Ectodermal cell (in vitro differentiated cells): ENCODE data around the gene TCP11L1.

Experiments
- H3K27ac ChIP-seq: 2 replicates; pipeline ENCODE4 v1.7.0; 2013; ENCODE audit warnings: mild to moderate bottlenecking, low read depth, low read length; ENCODE audit not compliant: insufficient read depth, poor library complexity, severe bottlenecking
- H3K27me3 ChIP-seq: 2 replicates; pipeline ENCODE4 v1.7.0; 2013; ENCODE audit warnings: mild to moderate bottlenecking, low read length; ENCODE audit not compliant: insufficient read depth, control insufficient read depth, poor library complexity, severe bottlenecking
- H3K36me3 ChIP-seq: one replicate; pipeline ENCODE4 v1.7.0; 2013; ENCODE audit warnings: low read length; ENCODE audit not compliant: control insufficient read depth, insufficient read depth
- H3K4me1 ChIP-seq: one replicate; pipeline ENCODE4 v1.7.0; 2013; ENCODE audit warnings: low read length; ENCODE audit not compliant: control insufficient read depth, insufficient read depth
- H3K4me3 ChIP-seq: 2 replicates; pipeline ENCODE4 v1.7.0; 2013; ENCODE audit warnings: low read depth, low read length, control low read depth; ENCODE audit not compliant: insufficient read depth
- H3K9me3 ChIP-seq: 2 replicates; pipeline ENCODE4 v1.7.0; 2013; ENCODE audit warnings: mild to moderate bottlenecking, low read length, moderate library complexity; ENCODE audit not compliant: control insufficient read depth
- WGBS, 2 experiments: methylation state at CpG; one replicate each; pipeline ENCODE4 v1.1.7; 2013; ENCODE audit warnings: missing lambda C conversion rate in 2 of 2; 5-methylcytosine and 5-hydroxymethylcytosine counted together

TCP11L1 gene

DNA sequence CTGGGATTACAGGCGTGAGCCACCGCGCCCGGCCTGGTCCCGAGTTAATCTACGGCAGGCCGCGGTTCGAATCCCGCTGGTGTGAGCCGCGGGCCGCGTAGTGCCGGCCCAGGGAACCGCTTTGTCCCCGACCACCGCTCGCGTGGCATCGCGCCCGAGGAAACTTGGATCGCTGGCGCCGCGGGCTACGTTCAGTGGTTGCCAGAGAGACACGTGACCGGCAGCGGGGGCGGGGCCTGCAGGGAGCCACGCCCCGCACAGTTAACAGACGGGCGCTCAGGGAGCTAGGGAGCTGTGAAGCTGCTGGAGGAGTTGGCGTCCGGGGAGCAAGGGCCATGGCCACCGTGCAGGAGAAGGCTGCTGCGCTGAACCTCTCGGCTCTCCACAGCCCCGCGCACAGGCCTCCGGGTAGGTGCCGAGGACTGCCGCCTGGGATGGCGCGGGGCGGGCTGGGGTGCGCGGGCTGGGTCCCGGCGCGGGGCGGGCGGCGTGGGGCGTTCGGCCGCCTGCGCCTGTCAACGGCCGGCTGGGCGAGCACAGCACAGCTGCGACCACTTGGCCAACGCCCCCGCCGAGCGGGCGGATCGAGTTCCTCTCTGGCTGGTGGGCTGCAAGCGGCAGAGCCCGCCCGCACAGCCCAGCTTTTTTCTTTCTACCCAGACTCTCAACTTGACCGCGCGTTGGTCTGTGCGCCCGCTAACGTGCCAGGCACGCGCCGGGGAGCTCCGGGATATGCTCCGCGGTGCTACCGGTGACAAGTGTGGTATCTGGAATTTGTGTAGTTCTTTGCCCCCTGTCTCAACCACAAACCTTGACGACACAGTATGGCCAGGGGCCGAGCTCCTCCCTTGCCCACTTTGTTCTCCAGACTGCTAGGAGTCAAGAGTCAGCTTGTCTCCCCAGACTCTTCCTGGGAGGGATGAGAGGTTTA lies 23.5 kb upstream of the TCP11L1 start, which contains the start of gene DEPDC7:
DEPDC7 (plus strand) TSS at position 258 of the 931 bp plus-strand sequence; CDS start at position 336, 78 bp downstream.
- WGBS, 2 experiments, result 7% methylated on average over 89 of the region's 89 CpGs
- no peak within 1 kb of the TSS for H3K27ac ChIP-seq

DNA sequence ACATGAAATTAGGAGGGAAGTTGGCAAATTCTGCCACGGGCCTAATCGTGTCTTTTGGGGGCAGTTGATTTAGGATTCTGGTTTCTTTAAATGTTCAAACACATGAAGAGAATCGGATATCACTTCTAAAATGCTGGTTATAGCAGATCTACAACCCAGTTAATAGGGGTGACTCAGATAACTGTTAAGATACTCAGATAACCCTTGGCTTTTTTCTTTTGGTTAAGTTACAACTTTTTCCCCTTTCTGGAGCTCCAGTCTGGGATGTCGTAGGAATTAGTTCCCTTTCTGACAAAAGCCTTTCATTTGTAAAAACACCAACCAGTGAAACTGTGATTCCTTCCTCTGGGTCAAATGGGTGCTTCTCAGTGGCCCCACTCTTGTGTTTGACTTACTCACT lies 22.7 kb upstream of the TCP11L1 start:
- Histone ChIP-seq H3K4me1 (peaks cover 3% of the 10 kb centered on the region), H3K36me3 (no peaks in the 10 kb centered on the region), H3K27me3 (peaks cover 38% of the 10 kb centered on the region), H3K4me3 (peak overlapping the region; percentile 37), H3K27ac (no peak overlapping the region), H3K9me3 (no peaks in the 10 kb centered on the region)
- WGBS, 2 experiments, result 47 to 62% methylated on average over 4 of the region's 4 CpGs

More for the DNA sequence above, 23.5 kb upstream of the TCP11L1 start, which contains the start of gene DEPDC7:
- Histone ChIP-seq H3K27me3 (peaks cover 38% of the 10 kb centered on the region), H3K36me3 (no peaks in the 10 kb centered on the region), H3K4me1 (peaks cover 3% of the 10 kb centered on the region), H3K9me3 (no peaks in the 10 kb centered on the region), H3K4me3 (peak within 1 kb of the TSS; percentile 37)

DNA sequence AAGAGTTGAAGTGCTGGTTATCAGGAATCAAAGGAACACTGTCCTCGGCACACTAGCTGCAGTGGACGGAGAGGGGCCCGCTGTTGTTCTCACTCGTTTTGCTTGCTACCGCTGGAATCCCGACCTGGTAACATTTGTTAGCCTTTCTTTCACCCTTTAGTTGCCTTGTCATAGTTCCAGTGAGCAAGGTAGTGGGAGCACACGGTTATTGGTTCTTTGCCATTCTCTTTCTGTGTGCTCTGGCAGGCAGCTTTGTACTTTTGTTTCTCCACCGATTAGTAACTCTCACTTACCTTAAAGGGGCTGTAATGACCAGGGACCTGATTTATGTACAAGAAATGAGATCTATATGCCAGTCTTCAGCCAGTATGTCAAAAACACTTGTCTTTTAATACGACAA lies 21.9 kb upstream of the TCP11L1 start:
- Histone ChIP-seq H3K27me3 (peaks cover 38% of the 10 kb centered on the region), H3K36me3 (no peaks in the 10 kb centered on the region), H3K9me3 (no peaks in the 10 kb centered on the region), H3K4me3 (no peak overlapping the region), H3K4me1 (peaks cover 3% of the 10 kb centered on the region), H3K27ac (no peak overlapping the region)
- WGBS, 2 experiments, result 60 to 65% methylated on average over 9 of the region's 9 CpGs

DNA sequence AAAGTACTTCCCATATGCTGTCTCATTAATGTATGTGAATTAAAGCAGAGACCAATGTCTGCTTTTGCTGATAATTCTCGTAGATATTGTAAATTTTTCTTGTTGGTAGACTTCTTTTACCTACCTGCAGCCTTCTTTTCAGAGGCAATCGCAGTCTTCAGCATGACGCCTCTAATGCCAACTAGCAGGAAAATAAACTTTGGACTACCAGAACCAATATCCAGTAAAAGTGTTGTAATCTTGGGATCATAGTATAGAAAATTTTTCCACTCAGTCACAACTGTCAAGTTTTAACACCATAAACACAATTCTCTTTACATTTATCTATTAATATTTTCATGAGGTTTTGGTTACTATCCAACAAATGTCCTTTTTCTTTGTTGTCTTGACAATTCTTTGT lies 21.4 kb upstream of the TCP11L1 start:
- Histone ChIP-seq H3K36me3 (no peaks in the 10 kb centered on the region), H3K27me3 (peaks cover 38% of the 10 kb centered on the region), H3K27ac (no peak overlapping the region), H3K4me1 (peaks cover 3% of the 10 kb centered on the region), H3K9me3 (no peaks in the 10 kb centered on the region), H3K4me3 (no peak overlapping the region)
- 96% methylated on average over 3 of the region's 3 CpGs; no CpG with 5 or more reads in 1 of the 2 experiments for WGBS, 2 experiments

GRCh38 chr11:33018840-33019239 lies 20.5 kb upstream of the TCP11L1 start:
- no peaks in the 10 kb centered on the region for H3K9me3 ChIP-seq
- no peak overlapping the region for H3K27ac ChIP-seq

GRCh38 chr11:33021501-33021900 lies 17.9 kb upstream of the TCP11L1 start:
- Histone ChIP-seq H3K27ac (no peak overlapping the region), H3K9me3 (no peaks in the 10 kb centered on the region), H3K4me1 (no peaks in the 10 kb centered on the region), H3K27me3 (peaks cover 19% of the 10 kb centered on the region), H3K4me3 (no peak overlapping the region), H3K36me3 (no peaks in the 10 kb centered on the region)
- 87 to 100% methylated on average over 1 of the region's 1 CpG for WGBS, 2 experiments

More at GRCh38 chr11:33018840-33019239, 20.5 kb upstream of the TCP11L1 start:
- no peaks in the 10 kb centered on the region for H3K36me3 ChIP-seq
- peaks cover 38% of the 10 kb centered on the region for H3K27me3 ChIP-seq
- WGBS, 2 experiments, result 94 to 98% methylated on average over 6 of the region's 6 CpGs
- H3K4me3 ChIP-seq, result no peak overlapping the region
- H3K4me1 ChIP-seq, result peaks cover 3% of the 10 kb centered on the region

DNA sequence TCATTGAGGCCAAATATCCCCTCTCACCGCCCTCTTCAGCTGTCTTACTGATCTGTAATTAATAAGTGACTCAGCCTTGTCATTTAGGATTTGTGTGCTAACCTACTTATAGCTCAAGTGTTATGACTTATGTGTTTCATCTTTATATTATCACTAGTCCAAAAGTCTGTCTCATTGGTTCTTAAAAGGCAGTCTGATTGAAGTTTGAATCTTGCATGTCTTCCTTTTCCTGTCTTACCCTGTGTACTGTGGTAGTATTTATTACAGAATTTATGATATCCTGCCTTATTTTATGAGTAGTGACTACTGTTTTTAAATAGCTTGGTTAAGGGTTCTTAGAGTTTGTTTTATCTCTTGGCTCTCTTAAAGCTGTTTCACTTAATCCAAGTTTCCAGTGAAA lies 17.4 kb upstream of the TCP11L1 start:
- Histone ChIP-seq H3K4me3 (no peak overlapping the region), H3K4me1 (no peaks in the 10 kb centered on the region), H3K27ac (no peak overlapping the region), H3K36me3 (no peaks in the 10 kb centered on the region), H3K27me3 (peaks cover 15% of the 10 kb centered on the region), H3K9me3 (no peaks in the 10 kb centered on the region)
- 91 to 100% methylated on average over 1 of the region's 1 CpG for WGBS, 2 experiments

DNA sequence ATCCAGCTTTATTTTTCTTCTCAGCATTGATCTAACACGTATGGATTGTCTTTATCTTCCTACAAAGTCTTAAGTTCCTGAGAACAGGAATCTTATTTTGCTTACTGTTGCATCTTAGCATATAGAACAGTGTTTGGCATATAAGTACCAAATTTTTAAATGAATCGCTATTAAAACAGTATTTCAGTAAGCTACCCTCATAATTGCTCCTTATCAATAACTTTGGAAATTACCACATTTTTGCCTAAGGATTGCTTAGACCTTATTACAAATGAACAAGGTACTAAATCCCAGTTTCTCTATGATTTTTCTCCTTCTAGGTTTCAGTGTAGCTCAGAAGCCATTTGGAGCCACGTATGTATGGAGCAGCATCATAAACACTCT lies 14.0 kb upstream of the TCP11L1 start:
- no peaks in the 10 kb centered on the region for H3K36me3 ChIP-seq
- WGBS, 2 experiments, result 90 to 93% methylated on average over 3 of the region's 3 CpGs

DNA sequence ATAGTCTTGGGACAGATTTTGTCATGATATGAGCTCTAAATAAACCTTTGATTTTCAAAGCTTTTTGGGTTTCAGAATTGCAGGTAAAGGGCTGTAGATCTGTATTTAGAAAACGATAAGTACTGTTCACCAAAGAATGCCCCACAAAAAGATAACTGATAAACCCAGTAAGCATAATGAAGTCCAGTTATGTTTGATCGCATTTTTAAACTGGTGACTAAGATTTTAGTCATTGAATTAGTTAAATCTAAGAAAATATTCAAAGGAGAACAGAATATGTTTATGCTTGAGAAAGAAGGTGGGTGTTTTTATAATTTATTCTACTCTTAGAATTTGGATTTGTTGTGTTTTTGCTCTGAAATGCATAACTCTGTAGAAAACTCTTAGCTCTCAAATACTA lies 12.1 kb upstream of the TCP11L1 start:
- no peaks in the 10 kb centered on the region for H3K9me3 ChIP-seq
- no peaks in the 10 kb centered on the region for H3K4me1 ChIP-seq
- no peak overlapping the region for H3K4me3 ChIP-seq
- no peaks in the 10 kb centered on the region for H3K27me3 ChIP-seq
- H3K27ac ChIP-seq, result no peak overlapping the region
- H3K36me3 ChIP-seq, result no peaks in the 10 kb centered on the region
- WGBS, 2 experiments, result 85 to 92% methylated on average over 2 of the region's 2 CpGs

More for the DNA sequence above, 14.0 kb upstream of the TCP11L1 start:
- Histone ChIP-seq H3K27ac (no peak overlapping the region), H3K27me3 (no peaks in the 10 kb centered on the region), H3K9me3 (no peaks in the 10 kb centered on the region), H3K4me1 (no peaks in the 10 kb centered on the region), H3K4me3 (no peak overlapping the region)

DNA sequence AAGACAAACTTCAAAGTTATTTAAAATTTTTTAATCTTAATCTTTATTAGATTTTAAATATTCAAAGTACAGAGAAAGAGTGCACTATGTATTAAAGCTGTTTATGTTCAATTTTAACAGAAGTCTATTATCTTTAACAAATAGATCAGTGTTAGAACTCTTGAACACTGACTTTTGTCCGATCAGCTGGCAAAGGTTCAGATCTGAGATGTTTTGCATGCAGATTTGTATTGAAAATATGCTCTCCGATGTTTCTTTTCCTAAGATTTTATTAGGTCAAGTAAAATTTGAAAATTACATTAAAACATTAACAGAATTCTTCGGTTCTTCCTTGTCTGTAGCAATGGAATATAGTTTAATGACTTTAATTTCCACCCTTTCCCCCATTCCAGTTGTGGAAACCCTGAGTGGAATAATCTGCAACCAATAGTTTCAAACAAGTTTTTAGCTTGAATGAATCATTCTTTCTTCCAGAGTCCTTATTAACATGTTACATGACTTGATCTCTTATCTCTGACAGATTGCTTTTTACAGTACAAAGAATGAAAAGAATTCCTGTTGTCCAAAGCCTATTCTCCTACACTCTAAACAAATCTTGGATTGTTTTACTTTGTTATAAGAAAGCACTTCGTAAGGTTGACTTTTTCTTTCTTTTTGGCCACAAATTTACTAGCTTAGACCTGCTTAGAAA lies 11.4 kb upstream of the TCP11L1 start:
- H3K36me3 ChIP-seq, result no peaks in the 10 kb centered on the region
- no peak overlapping the region for H3K4me3 ChIP-seq
- no peaks in the 10 kb centered on the region for H3K4me1 ChIP-seq
- no peaks in the 10 kb centered on the region for H3K27me3 ChIP-seq
- no peak overlapping the region for H3K27ac ChIP-seq
- no peaks in the 10 kb centered on the region for H3K9me3 ChIP-seq
- 89 to 100% methylated on average over 3 of the region's 4 CpGs for WGBS, 2 experiments
